NCI-H1436 (cell line): ENCODE measurements around the gene MISP.

Source experiments
- DNase-seq: peaks from one replicate; lab custom pipeline; 2025; lab: John Stamatoyannopoulos, UW

Gene MISP

GRCh38 chr19:810077-810855, 59.4 kb downstream of the MISP start:
- DNase-seq, result no peak

- DNase-seq, result no peak
Measured at GRCh38 chr19:810883-811489, 60.1 kb downstream of the MISP start.

GRCh38 chr19:811506-812048, 60.7 kb downstream of the MISP start:
- DNase-seq, result no peak

GRCh38 chr19:812049-812746, 61.3 kb downstream of the MISP start:
- no peak for DNase-seq

GRCh38 chr19:812747-813218, 61.9 kb downstream of the MISP start:
- no peak for DNase-seq

GRCh38 chr19:813219-814151, 62.6 kb downstream of the MISP start:
- no peak for DNase-seq
